Measurements from ENCODE around the gene NPC1L1. TPM values are rescaled to one million over a fixed set of nuclear protein-coding genes. Genes with fewer than 3 reads are reported as not detected.

Gene NPC1L1
- total and polyA plus RNA-seq, 10 of the 15 experiments (the other 5 are each of a cell fraction or from before 2014, with no cell fraction given): 0.01 to 0.90 TPM; not detected in 8

- Histone ChIP-seq H3K27ac (ENCODE audit: control insufficient read depth, insufficient read depth) (no peak overlapping the region), H3K27me3 (replicated peaks in 1 of 2; ENCODE audit: control insufficient read depth in 2 of 2, insufficient read depth in 2 of 2, low read length in 1 of 2) (no peaks in the 10 kb centered on the region), H2AFZ (ENCODE audit: control insufficient read depth, low read depth, low read length) (no peak overlapping the region), H3K4me1 (ENCODE audit: control insufficient read depth, insufficient read depth, low read length) (no peaks in the 10 kb centered on the region), H4K20me1 (ENCODE audit: control insufficient read depth, insufficient read depth) (no peaks in the 10 kb centered on the region), H3K79me2 (ENCODE audit: control insufficient read depth, insufficient read depth, low read length) (no peaks in the 10 kb centered on the region), H3K36me3 (ENCODE audit: control insufficient read depth in 2 of 2, insufficient read depth in 2 of 2, low read length in 1 of 2) (no peaks in the 10 kb centered on the region), H3K4me3 (no peak overlapping the region), H3K4me2 (ENCODE audit: control insufficient read depth, insufficient read depth) (no peak overlapping the region), H3K9ac (ENCODE audit: control insufficient read depth, insufficient read depth, low read length) (no peak overlapping the region), H3K9me3 (replicated peaks; ENCODE audit: control insufficient read depth, insufficient read depth, low read length) (no peaks in the 10 kb centered on the region)
- intact Hi-C loops (cut with micrococcal nuclease; ENCODE audit: unreplicated experiment): no loop called here
- no peak for DNase-seq (ENCODE audit: low read depth, low spot score)
- BruUV-seq (replicated peaks): no TSS peak
- no peak for FAIRE-seq
- WGBS (ENCODE audit: insufficient coverage, insufficient replicate concordance, low lambda C conversion rate, missing lambda C conversion rate): 26% methylated on average over 17 of the region's 17 CpGs
- in situ Hi-C loops (cut with MboI): no loop called here
- no peak for ATAC-seq
- ChIA-PET RAD21 (ENCODE audit: unreplicated experiment) (no interaction called here), SMC1A (ENCODE audit: uncharacterized antibody, unreplicated experiment) (no interaction called here), POLR2A (no interaction called here), CTCF (interaction anchor here (0.6 kb wide), 1 partner anchor 14 kb away, joined by 3 read pairs; no protein-coding TSS in a partner anchor)
- no peak for TF ChIP-seq RUNX3 (IDR thresholded peaks at IDR 0.05; ENCODE audit: low read length)
- no peak for TF ChIP-seq REST (IDR thresholded peaks at IDR 0.05; ENCODE audit: low read depth, low read length)
- TF ChIP-seq POLR2AphosphoS2 (IDR thresholded peaks at IDR 0.05; ENCODE audit: low read depth, low read length): no peak
- TF ChIP-seq CBX3 (IDR thresholded peaks at IDR 0.05; ENCODE audit: borderline replicate concordance, low read depth): no peak
- TF ChIP-seq MYB (IDR thresholded peaks at IDR 0.05; ENCODE audit: borderline replicate concordance, low read depth, low read length): no peak
- no peak for TF ChIP-seq NFYB (IDR thresholded peaks at IDR 0.05; ENCODE audit: insufficient read depth, low read depth, low read length)
- TF ChIP-seq GATAD2B (conservative IDR thresholded peaks at IDR 0.05; ENCODE audit: low read depth): no peak
- TF ChIP-seq POLR2A (IDR thresholded peaks at IDR 0.05; ENCODE audit: low read depth, low read length): no peak
- TF ChIP-seq CHD2 (IDR thresholded peaks at IDR 0.05; ENCODE audit: borderline replicate concordance, low read depth, low read length): no peak
- no peak for TF ChIP-seq ZSCAN29 (IDR thresholded peaks at IDR 0.05)
- TF ChIP-seq, protein P1, sequence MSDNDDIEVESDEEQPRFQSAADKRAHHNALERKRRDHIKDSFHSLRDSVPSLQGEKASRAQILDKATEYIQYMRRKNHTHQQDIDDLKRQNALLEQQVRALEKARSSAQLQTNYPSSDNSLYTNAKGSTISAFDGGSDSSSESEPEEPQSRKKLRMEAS (IDR thresholded peaks at IDR 0.05; ENCODE audit: low read depth, low read length): no peak
- TF ChIP-seq SMAD5 (IDR thresholded peaks at IDR 0.05; ENCODE audit: low read depth): no peak
- TF ChIP-seq PRDM15 (CRISPR knock-in tag; IDR thresholded peaks at IDR 0.05): no peak
- no peak for TF ChIP-seq ZNF622 (IDR thresholded peaks at IDR 0.05)
- TF ChIP-seq HDAC2 (IDR thresholded peaks at IDR 0.05): no peak
These were observed 9.4 kb downstream of the NPC1L1 start for GRCh38 chr7:44531421-44532380.
